Amygdala (tissue), 56 donors: Measurements from ENCODE around the gene TENM3.

Experiments used
- DNase-seq, 56 donors: peaks; one replicate each; lab custom pipeline; 2025; lab: John Stamatoyannopoulos, UW

The TENM3 gene

GRCh38 chr4:182250446-182250845, 7.2 kb downstream of the TENM3 start:
- no peak for DNase-seq

GRCh38 chr4:182251116-182251515, 7.9 kb downstream of the TENM3 start:
- DNase-seq, result no peak

- no peak for DNase-seq
These were observed 9.0 kb downstream of the TENM3 start for GRCh38 chr4:182252220-182252619.

- DNase-seq, result no peak
These were observed 11.0 kb downstream of the TENM3 start for GRCh38 chr4:182254026-182254780.

- no peak for DNase-seq
These were observed 12.4 kb downstream of the TENM3 start for GRCh38 chr4:182255441-182256190.

- DNase-seq, result no peak
These were observed 13.8 kb downstream of the TENM3 start for GRCh38 chr4:182257016-182257415.

GRCh38 chr4:182257503-182257902, 14.3 kb downstream of the TENM3 start:
- DNase-seq, result no peak

- no peak for DNase-seq
These were observed 15.3 kb downstream of the TENM3 start for GRCh38 chr4:182258441-182259000.

- DNase-seq, result no peak
These were observed 18.5 kb downstream of the TENM3 start for GRCh38 chr4:182261651-182262223.

GRCh38 chr4:182263562-182263961, 20.4 kb downstream of the TENM3 start:
- DNase-seq, result no peak

GRCh38 chr4:182264139-182264752, 21.0 kb downstream of the TENM3 start:
- no peak for DNase-seq

- DNase-seq, result no peak
These were observed 22.7 kb downstream of the TENM3 start for GRCh38 chr4:182265881-182266280.

GRCh38 chr4:182267048-182267447, 23.8 kb downstream of the TENM3 start:
- DNase-seq, result no peak

- DNase-seq, result no peak
These were observed 25.8 kb downstream of the TENM3 start for GRCh38 chr4:182268966-182269365.

GRCh38 chr4:182271731-182272130, 28.5 kb downstream of the TENM3 start:
- no peak for DNase-seq

- no peak for DNase-seq
These were observed 28.9 kb downstream of the TENM3 start for GRCh38 chr4:182272151-182272550.

- no peak for DNase-seq
These were observed 30.2 kb downstream of the TENM3 start for GRCh38 chr4:182273191-182273935.

GRCh38 chr4:182276210-182277109, 33.3 kb downstream of the TENM3 start:
- no peak for DNase-seq

GRCh38 chr4:182277377-182277776, 34.2 kb downstream of the TENM3 start:
- DNase-seq, result no peak
